Cerebellar nuclear complex (tissue), 1 donor: ENCODE results near the gene ADAMTS9.

Experiments
- DNase-seq, 2 experiments: peaks; one replicate each; lab custom pipeline; 2025; lab: John Stamatoyannopoulos, UW

The ADAMTS9 gene

GRCh38 chr3:64687781-64688604 is at the start of gene ADAMTS9:
Gene ADAMTS9, minus strand, starts transcription at chr3:64688000. Its CDS starts 343 bp downstream, at chr3:64687657.
- no peak for DNase-seq

- no peak for DNase-seq
Measured at GRCh38 chr3:64732576-64732975, 44.8 kb upstream of the ADAMTS9 start.

DNA sequence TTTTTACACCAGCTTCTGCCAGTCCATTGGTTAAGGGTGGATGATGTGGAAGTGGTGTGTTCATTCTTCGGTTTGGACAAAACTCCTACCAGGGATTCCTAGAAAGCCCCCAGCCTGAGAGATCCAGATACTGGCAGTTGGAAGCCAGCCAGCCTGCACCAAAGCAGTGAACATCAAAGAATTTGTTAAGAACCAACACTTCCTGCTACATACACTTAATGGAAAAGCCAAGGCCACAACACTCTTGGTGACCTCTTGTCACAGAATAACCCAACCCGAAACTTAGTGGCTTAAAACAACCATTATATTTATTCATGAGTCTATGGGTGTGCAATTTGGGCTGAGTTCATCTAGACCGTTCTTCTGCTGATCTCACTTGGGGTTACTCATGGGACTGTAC is 42.9 kb upstream of the ADAMTS9 start:
- no peak for DNase-seq

GRCh38 chr3:64728994-64729393 is 41.2 kb upstream of the ADAMTS9 start:
- no peak for DNase-seq

DNA sequence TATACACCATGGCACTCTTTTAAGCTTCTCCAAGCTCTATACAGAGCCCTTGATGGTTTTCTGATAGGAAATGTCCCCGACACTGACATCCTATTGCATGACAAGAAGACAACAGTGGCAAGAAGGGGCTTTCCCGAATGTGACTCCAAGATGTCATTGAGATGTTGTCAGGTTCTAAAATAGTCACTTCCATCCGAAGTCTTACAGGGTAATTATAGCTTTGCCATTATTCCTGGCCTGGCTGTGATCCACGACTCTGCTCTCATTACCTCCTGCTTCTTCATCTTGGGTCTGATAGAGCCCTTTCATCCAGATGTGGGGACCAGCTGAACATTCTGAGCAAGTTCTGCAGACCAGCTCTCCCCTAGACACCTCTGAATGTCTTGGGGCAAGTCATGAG is 40.6 kb upstream of the ADAMTS9 start:
- DNase-seq: no peak

GRCh38 chr3:64726414-64727090 is 38.8 kb upstream of the ADAMTS9 start:
- no peak for DNase-seq

- DNase-seq: no peak
Measured at GRCh38 chr3:64718976-64719375, 31.2 kb upstream of the ADAMTS9 start.

GRCh38 chr3:64717872-64718613 is 30.2 kb upstream of the ADAMTS9 start:
- DNase-seq: no peak

DNA sequence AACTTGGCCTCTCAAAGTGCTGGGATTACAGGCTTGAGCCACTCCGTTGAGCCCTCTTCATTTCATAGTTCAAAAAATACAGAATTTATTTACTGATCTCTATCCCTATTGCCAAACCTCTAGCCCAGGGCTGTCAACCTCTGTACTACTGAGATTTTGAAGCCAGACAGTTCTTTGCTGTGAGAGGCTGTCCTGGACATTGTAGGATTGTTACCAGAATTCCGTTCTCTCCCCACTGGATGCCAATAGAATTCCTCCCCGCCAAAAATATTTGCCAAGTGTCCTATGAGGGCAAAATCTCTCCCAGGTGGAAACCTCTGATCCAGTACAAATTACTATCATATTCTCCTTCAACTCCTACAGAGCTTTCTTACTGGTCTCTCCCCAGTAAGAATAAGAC is 29.6 kb upstream of the ADAMTS9 start:
- no peak for DNase-seq

GRCh38 chr3:64716110-64716710 is 28.4 kb upstream of the ADAMTS9 start:
- no peak for DNase-seq

DNA sequence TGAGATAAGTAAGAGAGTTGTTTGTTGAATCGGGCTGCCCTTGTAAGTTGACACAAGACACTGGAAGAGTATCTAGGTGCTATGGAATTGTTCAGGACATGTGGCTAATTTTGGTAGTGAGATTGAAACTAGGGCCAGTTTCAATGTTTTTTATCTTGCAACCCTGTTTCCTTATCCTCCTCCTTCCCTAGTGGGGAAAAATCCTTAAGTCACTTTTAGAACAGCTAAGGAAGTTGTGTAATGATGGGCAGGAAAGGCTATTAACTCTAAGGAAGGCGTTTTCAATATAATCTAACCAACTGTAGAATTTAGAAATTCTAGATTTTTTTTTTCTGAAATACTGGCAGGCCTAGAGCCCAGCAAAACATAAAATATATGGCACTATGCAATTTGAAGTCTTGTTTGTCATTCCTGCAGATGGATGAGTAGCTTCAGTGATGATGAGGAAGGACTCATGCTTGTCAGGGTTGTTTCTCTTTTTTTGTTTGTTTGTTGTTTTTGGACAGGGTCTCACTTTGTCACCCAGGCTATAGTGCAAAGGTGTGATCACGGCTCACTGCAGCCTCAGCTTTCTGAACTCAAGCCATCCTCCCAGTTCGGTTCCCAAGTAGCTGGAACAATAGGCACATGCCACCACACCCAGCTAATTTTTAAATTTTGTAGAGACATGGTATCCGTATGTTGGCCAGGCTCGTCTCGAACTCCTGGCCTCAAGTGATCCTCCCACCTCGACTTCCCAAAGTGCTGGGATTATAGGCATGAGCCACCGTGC is 27.6 kb upstream of the ADAMTS9 start:
- no peak for DNase-seq

- DNase-seq: no peak
Measured at GRCh38 chr3:64708456-64708855, 20.7 kb upstream of the ADAMTS9 start.

DNA sequence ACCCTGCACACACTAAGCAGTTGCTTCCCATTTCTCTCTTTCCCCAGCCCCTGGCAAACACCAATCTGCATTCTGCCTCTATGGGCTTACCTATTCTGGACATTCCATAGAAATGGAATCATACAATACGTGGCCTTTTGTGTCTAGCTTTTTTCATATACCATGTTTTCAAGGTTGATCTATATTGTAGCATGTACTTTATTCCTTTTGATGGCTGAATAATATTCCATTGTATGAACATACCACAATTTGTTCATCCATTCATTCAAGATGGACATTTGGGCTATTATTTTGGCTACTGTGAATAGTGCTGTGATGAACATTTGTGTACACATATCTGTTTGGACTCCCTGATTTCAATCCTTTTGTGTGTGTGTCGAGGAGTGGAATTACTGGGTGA is 18.1 kb upstream of the ADAMTS9 start:
- DNase-seq: no peak

DNA sequence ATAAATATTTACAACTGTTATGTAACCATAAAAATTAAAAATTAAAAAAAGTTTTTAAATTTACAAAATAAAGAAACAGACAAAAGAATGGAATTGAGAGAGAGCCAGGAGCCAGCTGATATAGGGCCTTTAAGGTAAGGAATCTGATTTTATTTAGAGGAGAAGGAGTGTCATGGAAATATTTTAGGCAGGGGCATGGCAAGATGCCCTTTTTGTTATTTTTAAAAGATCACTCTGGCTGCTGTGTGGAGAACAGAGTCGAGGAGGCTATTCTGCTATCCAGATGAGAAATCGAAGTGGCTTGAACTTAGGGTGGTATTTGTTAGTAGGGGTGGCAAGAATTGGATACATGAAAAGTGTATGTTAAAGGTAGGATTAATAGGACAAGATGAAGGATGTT is 9.1 kb upstream of the ADAMTS9 start:
- DNase-seq: no peak

DNA sequence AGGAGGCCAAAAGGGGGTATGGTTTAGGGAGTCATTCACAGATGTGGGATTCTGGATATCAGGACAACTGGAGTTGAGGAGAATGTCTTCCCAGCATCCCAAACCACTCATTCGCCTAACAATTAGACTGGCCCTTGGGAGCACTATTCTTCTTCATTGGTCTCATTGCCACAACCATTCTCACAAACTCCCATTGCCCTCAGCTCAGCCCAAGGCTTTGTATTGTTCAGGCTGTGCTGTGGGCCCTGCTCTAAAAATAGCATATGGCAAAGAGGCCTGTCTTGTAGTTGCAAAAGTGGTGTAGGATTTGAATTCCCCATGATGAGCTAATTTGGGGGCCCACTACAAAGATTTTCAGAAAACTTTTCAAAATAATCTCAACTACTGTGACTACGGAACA is 6.3 kb upstream of the ADAMTS9 start:
- DNase-seq: no peak

GRCh38 chr3:64693031-64693430 is 5.2 kb upstream of the ADAMTS9 start:
- DNase-seq: no peak

- no peak for DNase-seq
Measured at GRCh38 chr3:64691051-64691450, 3.3 kb upstream of the ADAMTS9 start.

DNA sequence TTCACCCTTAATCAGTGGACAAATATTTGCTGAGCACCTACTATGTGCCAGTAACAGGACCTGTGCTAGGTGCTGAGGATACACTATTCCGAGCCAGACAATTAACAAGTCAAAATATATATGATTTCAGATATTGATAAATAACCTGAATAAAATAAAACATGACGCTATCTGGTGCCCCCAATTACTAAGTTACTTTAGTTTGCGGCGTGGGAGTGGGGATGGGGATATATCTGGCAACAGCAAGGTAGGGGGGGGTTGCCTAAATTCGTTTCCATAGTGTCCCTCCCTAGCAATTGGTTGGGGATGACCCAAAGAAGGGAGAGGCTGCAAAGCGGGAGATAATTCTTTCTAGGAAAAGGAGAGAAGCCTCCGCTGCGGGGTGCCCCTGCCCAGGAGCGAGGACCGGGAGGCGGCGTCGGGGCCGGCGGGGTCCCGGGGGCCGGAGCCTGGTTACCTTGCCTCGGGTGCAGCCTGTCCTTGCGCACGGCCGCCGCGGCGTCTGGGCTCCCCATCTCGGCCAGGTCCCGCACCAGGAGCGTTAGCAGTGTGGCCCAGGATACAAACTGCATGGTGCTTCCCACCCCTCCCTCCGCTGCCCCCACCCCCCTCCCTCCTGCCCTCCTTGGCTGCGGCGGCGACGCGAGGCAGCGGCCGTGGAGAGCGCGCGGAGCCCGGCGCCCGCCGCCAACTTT is 567 bp downstream of the ADAMTS9 start:
- DNase-seq: no peak

GRCh38 chr3:64686446-64686908 is 1.3 kb downstream of the ADAMTS9 start:
- no peak for DNase-seq

DNA sequence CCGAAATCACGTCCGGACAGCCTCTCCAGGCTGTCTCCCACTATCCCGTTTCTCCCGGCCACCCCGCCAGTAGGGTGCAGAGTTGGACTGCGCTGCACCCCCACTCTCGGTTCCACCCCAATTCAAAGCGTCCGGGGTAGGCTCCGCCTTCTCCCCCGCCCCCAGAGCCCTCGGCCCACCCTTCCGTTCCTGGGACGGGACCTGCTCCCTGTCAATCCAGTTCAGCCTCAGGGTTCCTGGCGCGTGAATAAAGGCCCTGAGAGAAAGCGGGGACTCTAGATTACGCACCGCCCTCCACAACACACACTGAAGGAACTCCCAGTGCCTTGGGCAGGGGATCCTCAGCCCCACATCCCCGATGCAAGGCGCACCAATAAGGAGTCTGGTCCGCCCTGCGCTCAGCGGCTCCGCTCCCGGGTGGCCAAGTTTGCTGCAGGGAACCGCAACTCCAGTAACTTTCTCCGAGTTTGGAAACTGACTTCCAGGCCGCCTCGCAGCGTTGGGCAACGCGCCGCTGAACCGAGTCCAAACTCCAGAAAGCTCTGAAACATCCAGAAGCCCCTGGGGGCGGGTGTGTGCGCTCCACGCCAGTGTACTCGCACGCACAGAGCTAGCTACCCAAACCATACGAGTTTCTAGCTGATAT is 1.9 kb downstream of the ADAMTS9 start:
- DNase-seq: no peak
